AG10803 (cell line): ENCODE results near the gene RICTOR.
"Not testable (repeated sequence)": the region's sequence is repeated elsewhere in the genome, so short reads cannot be mapped to it uniquely, and the experiment has no call there.

Experiments
- DNase-seq: peaks from one replicate; pipeline ENCODE4 v3.0.0; 2010; ENCODE audit warnings: low read depth
- H3K4me3 ChIP-seq: 2 replicates; pipeline ENCODE4 v1.5.1; 2011; ENCODE audit warnings: mild to moderate bottlenecking, low read length, control low read depth
- TF ChIP-seq, protein P1 (sequence below): conservative IDR thresholded peaks from 2 replicates; pipeline ENCODE4 v1.5.1; 2011; ENCODE audit warnings: mild to moderate bottlenecking, low read length, control low read depth, inconsistent platforms

Gene RICTOR

DNA sequence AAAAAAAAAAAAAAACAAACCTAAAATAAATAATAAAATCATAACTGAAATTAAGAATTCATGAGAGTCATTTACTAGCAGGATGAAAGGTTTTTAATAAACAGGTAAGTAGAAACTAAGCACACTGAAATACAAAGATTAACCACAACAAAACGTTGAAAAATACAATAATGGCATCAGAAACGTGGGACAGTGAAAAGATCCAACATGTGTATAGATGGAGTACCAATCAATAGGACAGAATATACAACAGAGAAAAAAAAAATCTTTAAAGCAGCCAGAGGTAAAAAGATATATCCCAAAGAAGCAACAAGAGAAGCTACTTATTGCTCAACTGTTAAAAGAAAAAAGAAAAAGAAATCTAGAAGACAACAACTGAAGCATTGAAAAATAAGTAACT, 75.2 kb downstream of the RICTOR start:
- DNase-seq = no peak
- TF ChIP-seq, protein P1, sequence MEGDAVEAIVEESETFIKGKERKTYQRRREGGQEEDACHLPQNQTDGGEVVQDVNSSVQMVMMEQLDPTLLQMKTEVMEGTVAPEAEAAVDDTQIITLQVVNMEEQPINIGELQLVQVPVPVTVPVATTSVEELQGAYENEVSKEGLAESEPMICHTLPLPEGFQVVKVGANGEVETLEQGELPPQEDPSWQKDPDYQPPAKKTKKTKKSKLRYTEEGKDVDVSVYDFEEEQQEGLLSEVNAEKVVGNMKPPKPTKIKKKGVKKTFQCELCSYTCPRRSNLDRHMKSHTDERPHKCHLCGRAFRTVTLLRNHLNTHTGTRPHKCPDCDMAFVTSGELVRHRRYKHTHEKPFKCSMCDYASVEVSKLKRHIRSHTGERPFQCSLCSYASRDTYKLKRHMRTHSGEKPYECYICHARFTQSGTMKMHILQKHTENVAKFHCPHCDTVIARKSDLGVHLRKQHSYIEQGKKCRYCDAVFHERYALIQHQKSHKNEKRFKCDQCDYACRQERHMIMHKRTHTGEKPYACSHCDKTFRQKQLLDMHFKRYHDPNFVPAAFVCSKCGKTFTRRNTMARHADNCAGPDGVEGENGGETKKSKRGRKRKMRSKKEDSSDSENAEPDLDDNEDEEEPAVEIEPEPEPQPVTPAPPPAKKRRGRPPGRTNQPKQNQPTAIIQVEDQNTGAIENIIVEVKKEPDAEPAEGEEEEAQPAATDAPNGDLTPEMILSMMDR = no peak
- no peak overlapping the region for H3K4me3 ChIP-seq

DNA sequence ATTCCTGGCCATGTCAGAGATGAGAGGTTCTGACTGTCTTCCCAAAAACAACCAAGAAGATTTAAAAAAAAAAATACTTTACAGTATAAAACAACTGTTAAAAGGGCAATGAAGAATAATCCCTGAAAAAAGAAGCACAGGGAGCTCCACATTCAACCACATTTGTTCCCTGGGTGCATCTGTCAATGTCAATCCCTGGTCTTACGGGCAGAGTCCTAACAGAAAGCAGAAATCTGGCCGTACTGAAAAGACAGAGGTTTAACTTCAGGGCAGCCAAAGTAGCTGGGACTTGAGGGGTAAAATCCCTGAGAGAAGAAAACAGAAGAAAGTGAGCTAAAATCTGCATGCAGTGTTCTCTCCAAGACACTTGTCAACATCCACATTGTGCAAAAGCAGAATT, 76.6 kb downstream of the RICTOR start:
- no peak overlapping the region for H3K4me3 ChIP-seq
- TF ChIP-seq, protein P1 = no peak
- no peak for DNase-seq

DNA sequence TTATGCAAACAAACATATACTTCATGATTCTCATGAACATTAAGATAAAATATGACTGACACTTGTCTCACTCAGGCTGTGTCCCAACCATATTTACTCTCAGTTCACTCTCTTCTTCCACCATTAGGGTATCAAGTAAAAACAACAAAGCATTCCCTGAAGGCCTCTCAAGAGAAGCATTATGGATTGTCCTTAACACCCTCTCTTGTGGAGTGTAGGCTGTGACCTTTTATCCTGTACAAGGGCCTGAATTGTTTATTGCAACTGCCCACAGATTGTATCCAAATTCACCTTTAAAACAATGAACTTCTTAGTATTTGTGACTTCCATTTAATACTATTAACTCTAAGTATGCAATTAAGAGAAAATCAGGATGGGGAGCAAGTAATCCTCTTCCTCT, 78.1 kb downstream of the RICTOR start:
- no peak for DNase-seq

DNA sequence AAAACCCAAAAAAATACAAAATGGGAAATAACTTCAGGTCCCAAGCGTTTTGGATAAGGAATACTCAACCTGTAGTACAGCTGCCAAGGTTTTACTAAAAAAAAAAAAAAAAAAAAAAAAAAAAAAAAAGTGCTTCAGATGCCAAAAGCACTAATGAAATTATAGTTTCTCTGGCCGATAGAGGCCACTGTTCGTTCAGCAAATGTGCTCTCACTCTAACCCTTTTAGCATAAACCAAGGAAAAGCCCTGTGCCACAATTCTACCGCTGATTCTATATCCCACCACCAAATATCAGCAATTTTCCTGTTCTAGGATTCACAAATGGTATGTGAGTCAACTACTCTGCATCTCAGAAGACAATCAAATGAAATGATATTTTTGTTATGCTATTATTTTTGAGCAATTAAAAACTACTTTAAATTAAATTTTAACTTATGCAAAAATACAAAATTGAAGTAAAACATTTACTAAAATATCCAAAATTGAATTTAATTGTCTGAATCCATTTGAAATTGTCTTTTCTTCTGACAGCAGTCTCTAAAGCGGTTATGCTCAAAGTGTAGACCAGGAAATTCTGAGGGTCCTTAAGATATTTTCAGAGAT, 79.8 kb downstream of the RICTOR start:
- TF ChIP-seq, protein P1 = peak; percentile 73
- H3K4me3 ChIP-seq = no peak overlapping the region
- peak; percentile 71 for DNase-seq

More for the DNA sequence above, 78.1 kb downstream of the RICTOR start:
- TF ChIP-seq, protein P1 = no peak
- no peak overlapping the region for H3K4me3 ChIP-seq

DNA sequence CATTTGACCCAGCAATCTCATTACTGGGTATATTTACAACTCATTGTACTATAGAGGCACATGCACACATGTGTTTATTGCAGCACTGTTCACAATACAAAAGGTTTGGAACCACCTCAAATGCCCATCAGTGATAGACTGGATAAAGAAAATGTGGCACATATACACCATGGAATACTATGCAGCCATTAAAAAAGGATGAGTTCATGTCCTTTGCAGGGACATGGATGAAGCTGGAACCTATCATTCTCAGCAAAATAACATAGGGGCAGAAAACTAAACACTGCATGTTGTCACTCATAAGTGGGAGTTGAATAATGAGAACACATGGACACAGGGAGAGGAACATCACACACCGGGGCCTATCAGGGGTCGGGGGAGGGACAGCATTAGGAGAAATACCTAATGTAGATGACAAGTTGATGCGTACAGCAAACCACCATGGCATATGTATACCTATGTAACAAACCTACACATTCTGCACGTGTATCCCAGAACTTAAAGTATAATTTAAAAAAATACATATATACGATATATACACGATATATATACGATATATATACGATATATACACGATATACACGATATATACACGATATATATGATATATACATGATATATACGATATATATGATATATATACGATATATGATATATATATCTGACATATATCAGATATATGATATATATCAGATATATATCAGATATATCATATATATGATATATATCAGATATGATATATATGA, 84.1 kb downstream of the RICTOR start:
- not testable (repeated sequence) for H3K4me3 ChIP-seq, DNase-seq

DNA sequence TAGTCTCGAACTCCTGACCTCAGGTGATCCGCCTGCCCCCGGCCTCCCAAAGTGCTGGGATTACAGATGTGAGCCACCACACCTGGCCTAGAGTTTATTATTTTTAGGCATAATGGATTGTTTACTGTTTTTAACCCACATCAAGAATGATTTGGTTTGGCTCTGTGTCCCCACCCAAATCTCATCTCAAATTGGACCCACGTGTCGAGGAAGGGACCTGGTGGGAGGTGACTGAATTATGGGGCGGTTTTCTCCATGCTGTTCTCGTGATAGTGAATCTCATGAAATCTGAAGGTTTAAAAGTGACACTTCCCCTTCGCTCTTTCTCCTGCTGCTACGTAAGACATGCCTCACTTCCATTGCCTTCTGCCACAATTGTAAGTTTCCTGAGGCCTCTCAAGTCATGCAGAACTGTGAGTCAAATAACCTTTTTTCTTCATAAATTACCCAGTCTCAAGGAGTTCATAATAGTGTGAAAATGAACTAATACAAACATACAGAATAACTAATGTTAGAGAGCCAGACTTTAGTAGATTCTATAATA, 88.2 kb downstream of the RICTOR start:
- H3K4me3 ChIP-seq = no peak overlapping the region
- no peak for DNase-seq
- TF ChIP-seq, protein P1 = no peak

DNA sequence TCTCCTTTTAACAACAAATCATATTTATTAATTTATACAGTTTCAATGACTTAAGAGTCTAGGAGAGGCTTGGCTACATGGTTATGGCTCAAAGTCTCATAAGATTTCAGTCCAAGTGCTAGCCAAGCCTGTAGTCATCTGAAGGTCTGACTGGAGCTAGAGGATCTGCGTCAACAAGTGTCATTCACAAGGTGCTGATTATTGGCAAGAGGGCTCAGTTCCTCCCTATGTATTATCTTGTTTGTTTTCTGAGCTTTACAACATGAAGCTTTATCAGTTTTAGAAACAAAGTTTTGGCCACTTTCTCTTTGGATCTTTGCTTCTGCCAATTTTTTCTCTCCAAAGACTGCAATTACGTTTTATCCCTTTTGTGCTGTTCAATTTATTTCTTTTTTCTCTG, 94.7 kb downstream of the RICTOR start:
- TF ChIP-seq, protein P1 = no peak
- H3K4me3 ChIP-seq = no peak overlapping the region
- DNase-seq = no peak
